ENCODE results near the gene FAM181A. TPM values are rescaled to one million over a fixed set of nuclear protein-coding genes. Genes with fewer than 3 reads are reported as not detected.

Gene FAM181A
- total and polyA plus RNA-seq, 4 donors, result 1.9 to 4.0 (median 3.3) TPM

DNA sequence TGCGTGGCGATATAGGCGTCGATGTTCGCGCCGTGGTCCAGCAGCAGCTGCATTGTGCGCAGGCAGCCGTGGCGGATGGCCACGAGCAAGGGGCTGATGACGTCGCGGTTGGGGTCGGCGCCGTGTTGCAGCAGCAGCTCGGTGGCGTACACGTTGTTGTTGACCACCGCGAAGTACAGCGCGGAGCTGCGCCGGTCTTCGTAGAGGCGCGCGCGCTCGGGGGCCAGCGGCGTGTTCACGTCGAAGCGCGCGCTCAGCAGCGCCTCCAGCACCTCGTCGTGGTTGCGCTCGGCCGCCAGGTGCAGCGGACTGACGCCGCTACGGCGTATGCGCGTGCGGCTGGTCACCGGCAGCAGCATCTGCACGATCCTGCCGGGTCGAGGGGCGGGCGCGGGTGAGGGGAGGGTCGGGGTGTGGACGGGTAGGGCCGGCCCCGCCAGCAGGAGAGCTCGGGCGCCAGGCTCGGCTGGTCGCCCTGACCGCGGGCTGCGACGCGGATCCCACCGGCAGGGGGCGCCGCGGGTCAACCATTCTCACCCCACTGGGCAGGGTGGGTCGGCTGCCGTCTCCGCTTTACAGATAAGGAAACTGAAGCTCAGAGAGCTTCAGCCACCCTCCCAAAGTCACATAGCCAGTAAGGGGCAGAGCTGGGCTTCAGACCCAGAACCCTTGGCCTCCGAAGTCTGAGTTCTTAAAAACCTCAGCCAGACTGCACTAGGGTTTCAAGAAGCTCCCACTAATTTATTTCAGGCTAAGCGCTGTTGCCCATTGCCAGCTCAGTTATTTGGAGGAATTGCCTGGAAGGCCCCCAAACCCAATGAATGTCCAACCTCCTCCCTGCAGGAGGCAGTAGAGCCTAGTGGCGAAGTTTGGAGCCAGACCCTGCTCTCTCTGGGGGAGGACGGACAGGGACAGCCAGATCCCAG lies 12.4 kb downstream of the FAM181A start:
- H3K4me1 ChIP-seq (ENCODE audit: control insufficient read depth in 5 of 5, insufficient read depth in 5 of 5, low read length in 5 of 5), result peaks cover 0 to 5% (median 0%) of the 10 kb centered on the region in 5 donors
- ATAC-seq (ENCODE audit: insufficient read depth, low FRiP score), result peak; percentile 92
- H3K27ac ChIP-seq (ENCODE audit: low read depth in 1 of 2, low read length in 1 of 2), result peak overlapping the region in 1 of 2 donors; percentile 22
- WGBS, 2 donors, result 7 to 8% methylated on average over 81 to 84 of the region's 84 CpGs
- TF ChIP-seq CTCF (IDR thresholded peaks at IDR 0.05; ENCODE audit: control extremely low read depth, extremely low read depth), result peak; percentile 57
- peak; percentile 45 to 76 (median 62) for DNase-seq
- no peak overlapping the region for H3K9ac ChIP-seq (ENCODE audit: insufficient read depth in 1 of 2, low read length in 2 of 2)
- peaks cover 0 to 33% (median 30%) of the 10 kb centered on the region in 3 donors for H3K27me3 ChIP-seq (ENCODE audit: control insufficient read depth in 3 of 3, insufficient read depth in 3 of 3, low read length in 2 of 3)
- H3K4me3 ChIP-seq, result peak overlapping the region; percentile 7
- peaks cover 0 to 9% (median 0%) of the 10 kb centered on the region in 4 donors for H3K9me3 ChIP-seq (ENCODE audit: control insufficient read depth in 4 of 4, insufficient read depth in 3 of 4, low read length in 3 of 4)
- no peaks in the 10 kb centered on the region for H3K36me3 ChIP-seq (ENCODE audit: control insufficient read depth in 4 of 4, insufficient read depth in 4 of 4, low read length in 4 of 4)

- 78 to 86% methylated on average over 6 of the region's 6 CpGs for WGBS, 2 donors
- Histone ChIP-seq H3K4me1 (ENCODE audit: control insufficient read depth in 5 of 5, insufficient read depth in 5 of 5, low read length in 5 of 5) (peaks cover 0 to 5% (median 0%) of the 10 kb centered on the region in 5 donors), H3K9me3 (ENCODE audit: control insufficient read depth in 4 of 4, insufficient read depth in 3 of 4, low read length in 3 of 4) (peaks cover 0 to 9% (median 0%) of the 10 kb centered on the region in 4 donors), H3K27ac (ENCODE audit: low read depth in 1 of 2, low read length in 1 of 2) (no peak overlapping the region), H3K36me3 (ENCODE audit: control insufficient read depth in 4 of 4, insufficient read depth in 4 of 4, low read length in 4 of 4) (no peaks in the 10 kb centered on the region), H3K27me3 (ENCODE audit: control insufficient read depth in 3 of 3, insufficient read depth in 3 of 3, low read length in 2 of 3) (peaks cover 0 to 30% (median 30%) of the 10 kb centered on the region in 3 donors), H3K9ac (ENCODE audit: insufficient read depth in 1 of 2, low read length in 2 of 2) (no peak overlapping the region), H3K4me3 (no peak overlapping the region)
- ATAC-seq (ENCODE audit: insufficient read depth, low FRiP score) (no peak), DNase-seq (no peak)
- TF ChIP-seq CTCF (IDR thresholded peaks at IDR 0.05; ENCODE audit: control extremely low read depth, extremely low read depth), result no peak
These were observed 13.3 kb downstream of the FAM181A start for GRCh38 chr14:93940437-93940836.

GRCh38 chr14:93941293-93941910 lies 14.3 kb downstream of the FAM181A start:
- TF ChIP-seq CTCF (IDR thresholded peaks at IDR 0.05; ENCODE audit: control extremely low read depth, extremely low read depth), result no peak
- Histone ChIP-seq H3K36me3 (ENCODE audit: control insufficient read depth in 4 of 4, insufficient read depth in 4 of 4, low read length in 4 of 4) (no peaks in the 10 kb centered on the region), H3K27me3 (ENCODE audit: control insufficient read depth in 3 of 3, insufficient read depth in 3 of 3, low read length in 2 of 3) (peaks cover 0 to 30% (median 27%) of the 10 kb centered on the region in 3 donors), H3K4me3 (no peak overlapping the region), H3K27ac (ENCODE audit: low read depth in 1 of 2, low read length in 1 of 2) (no peak overlapping the region), H3K9me3 (ENCODE audit: control insufficient read depth in 4 of 4, insufficient read depth in 3 of 4, low read length in 3 of 4) (peaks cover 0 to 9% (median 0%) of the 10 kb centered on the region in 4 donors), H3K9ac (ENCODE audit: insufficient read depth in 1 of 2, low read length in 2 of 2) (no peak overlapping the region), H3K4me1 (ENCODE audit: control insufficient read depth in 5 of 5, insufficient read depth in 5 of 5, low read length in 5 of 5) (peaks cover 0 to 5% (median 0%) of the 10 kb centered on the region in 5 donors)
- no peak for ATAC-seq (ENCODE audit: insufficient read depth, low FRiP score)
- WGBS, 2 donors, result 75 to 80% methylated on average over 16 of the region's 16 CpGs
- peak in 1 of 3 donors; percentile 32 for DNase-seq
